MM.1S (cell line): ENCODE results near the gene TSPEAR.

Experiments used
- DNase-seq: peaks from one replicate; pipeline ENCODE4 v3.0.0-alpha.2; 2015
- H2AFZ ChIP-seq: fragments of 300-600 bp; sonication (generic); 2 replicates; pipeline ENCODE4 v1.6.0; 2016; ENCODE audit warnings: antibody characterized with exemption, low read length
- H3F3A ChIP-seq: fragments of 300-600 bp; sonication (generic); 2 replicates; pipeline ENCODE4 v1.6.1; 2016; ENCODE audit warnings: mild to moderate bottlenecking, antibody characterized with exemption, low read length, moderate library complexity, mixed read lengths; ENCODE audit not compliant: insufficient read depth
- H3K27ac ChIP-seq: fragments of 300-600 bp; sonication (generic); 2 replicates; pipeline ENCODE4 v1.5.1; 2016; ENCODE audit warnings: mild to moderate bottlenecking, low read length
- H3K27me3 ChIP-seq: fragments of 300-600 bp; sonication (generic); replicated peaks from 2 replicates; pipeline ENCODE4 v1.6.0; 2016; ENCODE audit warnings: low read length; ENCODE audit not compliant: insufficient read depth
- H3K36me3 ChIP-seq: fragments of 300-600 bp; sonication (generic); replicated peaks from 2 replicates; pipeline ENCODE4 v1.6.1; 2016; ENCODE audit warnings: mild to moderate bottlenecking, low read length, mixed read lengths; ENCODE audit not compliant: insufficient read depth
- H3K4me1 ChIP-seq: fragments of 300-600 bp; sonication (generic); 2 replicates; pipeline ENCODE4 v1.6.1; 2016; ENCODE audit warnings: low read length, mixed read lengths
- H3K4me2 ChIP-seq: fragments of 300-600 bp; sonication (generic); 2 replicates; pipeline ENCODE4 v1.6.0; 2016; ENCODE audit warnings: low read depth, low read length
- H3K4me3 ChIP-seq: fragments of 300-600 bp; sonication (generic); 2 replicates; pipeline ENCODE4 v1.5.1; 2016; ENCODE audit warnings: low read length, mixed read lengths
- H3K79me2 ChIP-seq: fragments of 300-600 bp; sonication (generic); 2 replicates; pipeline ENCODE4 v1.6.1; 2016; ENCODE audit warnings: mixed run types, low read length, mixed read lengths
- H3K9ac ChIP-seq: fragments of 300-600 bp; sonication (generic); 2 replicates; pipeline ENCODE4 v1.6.1; 2016; ENCODE audit warnings: low read length, mixed read lengths
- H3K9me2 ChIP-seq: fragments of 300-600 bp; sonication (generic); replicated peaks from 2 replicates; pipeline ENCODE4 v1.6.1; 2016; ENCODE audit warnings: mild to moderate bottlenecking, low read length, mixed read lengths; ENCODE audit not compliant: insufficient read depth
- H3K9me3 ChIP-seq: fragments of 300-600 bp; sonication (generic); replicated peaks from 2 replicates; pipeline ENCODE4 v1.6.1; 2016; ENCODE audit warnings: mild to moderate bottlenecking, low read length, mixed read lengths; ENCODE audit not compliant: insufficient read depth
- H4K20me1 ChIP-seq: fragments of 300-600 bp; sonication (generic); 2 replicates; pipeline ENCODE4 v1.6.1; 2016; ENCODE audit warnings: mild to moderate bottlenecking, low read length, moderate library complexity, mixed read lengths; ENCODE audit not compliant: insufficient read depth
- EZH2 ChIP-seq: fragments of 300-600 bp; sonication (generic); optimal IDR thresholded peaks from 2 replicates; pipeline ENCODE3; 2017; ENCODE audit warnings: low read depth, mild to moderate bottlenecking, antibody characterized with exemption, low read length, mixed read lengths
- EZH2phosphoT487 ChIP-seq: fragments of 300-600 bp; sonication (generic); IDR thresholded peaks from 2 replicates; pipeline ENCODE4 v1.6.1; 2018; ENCODE audit warnings: antibody characterized with exemption, low read length
- TF ChIP-seq, protein P1 (sequence below): fragments of 300-600 bp; sonication (generic); IDR thresholded peaks from 2 replicates; pipeline ENCODE4 v1.5.1; 2016; ENCODE audit warnings: antibody characterized with exemption, low read length, mixed read lengths

TSPEAR gene

DNA sequence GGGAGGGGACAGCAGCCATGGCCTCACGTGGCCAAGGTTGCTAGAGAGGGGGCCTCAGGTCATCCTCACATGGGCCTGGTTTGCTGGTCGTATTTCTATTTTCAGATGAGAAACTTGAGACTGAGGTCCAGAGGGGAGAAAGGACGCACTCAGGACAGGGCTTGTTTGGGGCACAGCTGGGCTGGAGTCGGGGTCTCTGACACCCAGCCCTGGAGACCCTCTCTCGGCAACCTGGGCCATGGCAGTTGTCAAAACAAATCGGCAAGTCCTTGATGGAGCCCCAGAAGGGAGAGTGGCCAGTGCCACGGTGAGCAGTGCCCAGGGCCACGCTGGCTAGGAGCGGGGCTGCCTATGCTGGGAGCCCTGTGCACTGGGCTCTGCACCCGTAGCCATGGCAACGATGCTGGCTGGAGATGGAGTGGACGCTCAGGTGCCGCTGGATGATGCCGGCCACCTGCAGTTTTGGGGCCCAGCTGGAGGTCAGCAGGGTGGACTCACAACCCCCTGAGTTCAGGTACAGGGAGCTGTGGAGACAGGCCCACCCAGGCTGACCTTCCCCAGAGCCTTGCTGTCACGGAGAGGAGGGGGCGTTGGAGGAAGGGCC, 244.9 kb downstream of the TSPEAR start:
- Histone ChIP-seq H3K9me3 (no peaks in the 10 kb centered on the region), H3K27ac (no peak overlapping the region), H3K4me1 (no peaks in the 10 kb centered on the region), H3K79me2 (no peaks in the 10 kb centered on the region), H3K27me3 (peaks cover 82% of the 10 kb centered on the region), H4K20me1 (no peaks in the 10 kb centered on the region), H3K36me3 (no peaks in the 10 kb centered on the region), H3K9ac (no peak overlapping the region), H2AFZ (no peak overlapping the region), H3K4me2 (no peak overlapping the region), H3K4me3 (no peak overlapping the region), H3K9me2 (no peaks in the 10 kb centered on the region), H3F3A (no peaks in the 10 kb centered on the region)
- no peak for TF ChIP-seq EZH2phosphoT487
- TF ChIP-seq, protein P1, sequence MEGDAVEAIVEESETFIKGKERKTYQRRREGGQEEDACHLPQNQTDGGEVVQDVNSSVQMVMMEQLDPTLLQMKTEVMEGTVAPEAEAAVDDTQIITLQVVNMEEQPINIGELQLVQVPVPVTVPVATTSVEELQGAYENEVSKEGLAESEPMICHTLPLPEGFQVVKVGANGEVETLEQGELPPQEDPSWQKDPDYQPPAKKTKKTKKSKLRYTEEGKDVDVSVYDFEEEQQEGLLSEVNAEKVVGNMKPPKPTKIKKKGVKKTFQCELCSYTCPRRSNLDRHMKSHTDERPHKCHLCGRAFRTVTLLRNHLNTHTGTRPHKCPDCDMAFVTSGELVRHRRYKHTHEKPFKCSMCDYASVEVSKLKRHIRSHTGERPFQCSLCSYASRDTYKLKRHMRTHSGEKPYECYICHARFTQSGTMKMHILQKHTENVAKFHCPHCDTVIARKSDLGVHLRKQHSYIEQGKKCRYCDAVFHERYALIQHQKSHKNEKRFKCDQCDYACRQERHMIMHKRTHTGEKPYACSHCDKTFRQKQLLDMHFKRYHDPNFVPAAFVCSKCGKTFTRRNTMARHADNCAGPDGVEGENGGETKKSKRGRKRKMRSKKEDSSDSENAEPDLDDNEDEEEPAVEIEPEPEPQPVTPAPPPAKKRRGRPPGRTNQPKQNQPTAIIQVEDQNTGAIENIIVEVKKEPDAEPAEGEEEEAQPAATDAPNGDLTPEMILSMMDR: no peak
- no peak for TF ChIP-seq EZH2
- DNase-seq: no peak

DNA sequence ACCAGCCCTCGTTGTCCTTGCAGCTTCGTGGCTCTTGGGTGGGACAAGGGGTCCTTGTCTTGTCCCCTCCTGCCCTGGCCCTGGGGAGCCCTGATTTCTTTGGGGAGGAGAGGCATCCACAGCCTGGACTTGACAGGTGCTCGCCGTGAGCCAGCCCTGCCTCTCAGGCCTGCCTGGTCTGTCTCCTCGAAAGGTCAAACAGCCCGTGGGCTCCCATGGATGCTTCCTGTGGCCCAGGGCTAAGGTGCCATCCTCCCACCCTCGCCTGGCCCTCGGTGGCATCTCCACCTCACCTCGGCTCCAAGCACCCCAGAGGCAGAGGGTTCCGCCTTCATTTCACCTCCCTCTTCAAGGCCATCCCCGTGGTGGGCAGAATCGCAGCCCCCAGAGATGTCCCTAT, 247.0 kb downstream of the TSPEAR start:
- TF ChIP-seq EZH2phosphoT487: no peak
- TF ChIP-seq EZH2: no peak
- TF ChIP-seq, protein P1: no peak
- H3F3A ChIP-seq: no peaks in the 10 kb centered on the region
- H3K4me1 ChIP-seq: no peaks in the 10 kb centered on the region
- no peak overlapping the region for H3K4me2 ChIP-seq
- H3K9me2 ChIP-seq: no peaks in the 10 kb centered on the region
- H3K79me2 ChIP-seq: no peaks in the 10 kb centered on the region
- no peaks in the 10 kb centered on the region for H4K20me1 ChIP-seq
- H3K9ac ChIP-seq: no peak overlapping the region
- no peak for DNase-seq
- H3K9me3 ChIP-seq: no peaks in the 10 kb centered on the region
- H3K27me3 ChIP-seq: peaks cover 94% of the 10 kb centered on the region
- no peak overlapping the region for H3K4me3 ChIP-seq
- no peak overlapping the region for H2AFZ ChIP-seq
- no peak overlapping the region for H3K27ac ChIP-seq
- H3K36me3 ChIP-seq: no peaks in the 10 kb centered on the region

DNA sequence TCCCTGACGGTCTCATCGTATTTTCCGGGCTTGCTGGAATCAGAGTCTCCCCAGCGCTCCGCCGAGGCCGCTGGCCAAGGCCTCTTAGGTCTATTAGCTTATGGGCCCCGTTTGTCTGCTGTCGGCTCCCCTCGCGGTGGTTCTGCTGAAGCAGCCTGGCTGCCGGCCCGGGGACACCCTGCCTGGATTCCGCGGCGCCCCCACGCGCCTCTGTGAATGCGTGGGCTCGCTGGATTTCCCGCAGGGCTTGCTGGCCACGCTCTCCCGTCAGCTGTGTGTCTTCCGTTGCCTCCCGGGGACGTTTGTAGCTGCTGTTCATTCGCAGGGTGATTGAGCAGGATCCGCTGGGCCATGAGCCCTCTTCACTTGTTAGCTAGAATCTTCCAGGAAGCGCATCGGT, 247.6 kb downstream of the TSPEAR start:
- Histone ChIP-seq H3K9me3 (no peaks in the 10 kb centered on the region), H3K27me3 (peaks cover 94% of the 10 kb centered on the region), H3K9me2 (no peaks in the 10 kb centered on the region), H4K20me1 (no peaks in the 10 kb centered on the region), H3K4me1 (no peaks in the 10 kb centered on the region), H3K36me3 (no peaks in the 10 kb centered on the region), H3K4me3 (no peak overlapping the region), H3K9ac (no peak overlapping the region), H2AFZ (no peak overlapping the region), H3K27ac (no peak overlapping the region), H3K79me2 (no peaks in the 10 kb centered on the region), H3F3A (no peaks in the 10 kb centered on the region), H3K4me2 (no peak overlapping the region)
- DNase-seq: no peak
- TF ChIP-seq, protein P1: no peak
- TF ChIP-seq EZH2: peak; percentile 78
